Activated naive CD4-positive, alpha-beta T cell treated with anti-CD3 and anti-CD28 coated beads, Interleukin-2, amount 10 ng/mL, durations not matched to agents 7 days and 5 days (primary cell): ENCODE results near the gene OR52E1.

Experiments
- CTCF ChIA-PET: fragments of 350-600 bp; sonication (Branson Sonifier 250); formaldehyde crosslinking; loops from one replicate; lab custom pipeline; 2021; ENCODE audit warnings: antibody characterized with exemption; lab: Charles Lee
- DNase-seq: peaks from one replicate; pipeline ENCODE4 v3.0.0-alpha.2; 2020
- H3K27ac Mint-ChIP-seq: one replicate; pipeline ENCODE4 v1.8.0; 2021; ENCODE audit warnings: mild to moderate bottlenecking, moderate library complexity, mixed read lengths
- H3K27me3 Mint-ChIP-seq: one replicate; pipeline ENCODE4 v1.8.0; 2021; ENCODE audit warnings: mild to moderate bottlenecking, mixed read lengths
- H3K36me3 Mint-ChIP-seq: one replicate; pipeline ENCODE4 v1.8.0; 2021; ENCODE audit warnings: mixed read lengths
- H3K4me1 Mint-ChIP-seq: one replicate; pipeline ENCODE4 v1.8.0; 2021; ENCODE audit warnings: mixed read lengths
- H3K4me3 Mint-ChIP-seq: one replicate; pipeline ENCODE4 v1.8.0; 2021; ENCODE audit warnings: mild to moderate bottlenecking, moderate library complexity, mixed read lengths
- H3K9me3 Mint-ChIP-seq: one replicate; pipeline ENCODE4 v1.8.0; 2021; ENCODE audit warnings: mixed read lengths

Gene OR52E1

GRCh38 chr11:5083602-5084001, 14.2 kb downstream of the OR52E1 start:
- Mint-ChIP-seq H3K27me3 (no peaks in the 10 kb centered on the region), H3K27ac (no peak overlapping the region), H3K36me3 (no peaks in the 10 kb centered on the region), H3K4me3 (no peak overlapping the region), H3K4me1 (no peaks in the 10 kb centered on the region), H3K9me3 (no peaks in the 10 kb centered on the region)
- CTCF ChIA-PET, result no interaction called here
- no peak for DNase-seq

- H3K4me1 Mint-ChIP-seq, result no peaks in the 10 kb centered on the region
Observed at GRCh38 chr11:5088556-5088955, 19.2 kb downstream of the OR52E1 start.

GRCh38 chr11:5090668-5091067, 21.3 kb downstream of the OR52E1 start:
- no peak for DNase-seq
- H3K27ac Mint-ChIP-seq, result no peak overlapping the region
- H3K4me1 Mint-ChIP-seq, result no peaks in the 10 kb centered on the region
- H3K36me3 Mint-ChIP-seq, result no peaks in the 10 kb centered on the region
- no peak overlapping the region for H3K4me3 Mint-ChIP-seq
- H3K27me3 Mint-ChIP-seq, result no peaks in the 10 kb centered on the region
- CTCF ChIA-PET, result no interaction called here
- no peaks in the 10 kb centered on the region for H3K9me3 Mint-ChIP-seq

More at GRCh38 chr11:5088556-5088955, 19.2 kb downstream of the OR52E1 start:
- DNase-seq, result no peak
- Mint-ChIP-seq H3K27me3 (no peaks in the 10 kb centered on the region), H3K9me3 (no peaks in the 10 kb centered on the region), H3K27ac (no peak overlapping the region), H3K36me3 (no peaks in the 10 kb centered on the region), H3K4me3 (no peak overlapping the region)
- CTCF ChIA-PET, result interaction anchor here (0.8 kb wide), 1 partner anchor 10 kb away, joined by 3 read pairs; no protein-coding TSS in a partner anchor

DNA sequence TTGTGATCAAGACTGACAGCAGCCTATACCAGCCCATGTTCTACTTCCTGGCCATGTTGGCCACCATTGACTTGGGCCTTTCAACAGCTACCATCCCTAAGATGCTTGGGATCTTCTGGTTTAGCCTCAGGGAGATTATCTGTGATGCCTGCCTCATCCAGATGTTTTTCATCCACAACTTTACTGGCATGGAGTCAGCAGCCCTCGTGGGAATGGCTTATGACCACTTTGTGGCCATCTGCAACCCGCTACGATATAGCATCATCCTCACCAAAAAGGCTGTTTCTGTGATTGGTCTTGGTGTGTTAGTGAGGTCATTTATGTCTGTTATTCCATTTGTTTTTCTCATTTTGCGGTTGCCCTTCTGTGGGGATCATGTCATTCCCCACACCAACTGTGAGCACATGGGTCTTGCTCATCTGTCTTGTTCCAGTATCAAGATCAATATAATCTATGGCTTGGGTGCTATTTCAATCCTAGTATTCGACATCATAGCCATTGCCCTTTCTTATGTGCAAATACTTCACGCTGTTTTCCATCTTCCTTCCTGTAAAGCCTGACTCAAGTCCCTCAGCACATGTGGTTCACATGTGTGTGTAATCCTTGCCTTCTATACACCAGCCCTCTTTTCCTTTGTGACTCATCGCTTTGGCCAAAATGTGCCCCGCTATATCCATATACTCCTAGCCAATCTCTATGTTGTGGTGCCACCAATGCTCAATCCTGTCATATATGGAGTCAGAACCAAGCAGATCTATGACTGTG, 23.6 kb downstream of the OR52E1 start:
- H3K4me1 Mint-ChIP-seq, result no peaks in the 10 kb centered on the region
- no peak overlapping the region for H3K4me3 Mint-ChIP-seq

GRCh38 chr11:5096011-5096410, 26.6 kb downstream of the OR52E1 start:
- Mint-ChIP-seq H3K27ac (no peak overlapping the region), H3K36me3 (no peaks in the 10 kb centered on the region), H3K4me1 (no peaks in the 10 kb centered on the region), H3K27me3 (no peaks in the 10 kb centered on the region), H3K4me3 (no peak overlapping the region), H3K9me3 (no peaks in the 10 kb centered on the region)
- CTCF ChIA-PET, result no interaction called here
- DNase-seq, result no peak

More for the DNA sequence above, 23.6 kb downstream of the OR52E1 start:
- Mint-ChIP-seq H3K27ac (no peak overlapping the region), H3K27me3 (no peaks in the 10 kb centered on the region), H3K9me3 (no peaks in the 10 kb centered on the region), H3K36me3 (no peaks in the 10 kb centered on the region)
- CTCF ChIA-PET, result no interaction called here
- DNase-seq, result no peak

DNA sequence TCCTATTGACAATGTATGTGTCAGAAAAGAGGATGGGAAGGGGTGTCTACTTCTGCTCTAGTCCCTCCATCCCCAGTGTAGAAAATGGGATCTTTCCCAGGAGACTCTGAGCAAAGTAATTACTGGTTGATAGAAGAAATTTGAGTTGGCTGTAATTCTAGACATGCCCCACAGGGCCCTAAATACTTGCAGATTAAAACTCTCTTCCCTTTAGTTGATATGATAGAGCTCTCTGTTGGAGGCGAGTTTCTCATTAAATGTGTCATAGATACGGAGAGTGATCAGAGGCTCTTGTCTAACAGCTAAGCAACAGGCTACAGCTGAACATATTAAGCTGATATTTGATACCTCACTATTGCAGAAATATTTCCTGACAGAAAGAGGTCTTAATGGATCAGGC, 32.9 kb downstream of the OR52E1 start:
- DNase-seq, result no peak
- H3K4me1 Mint-ChIP-seq, result no peaks in the 10 kb centered on the region
- H3K36me3 Mint-ChIP-seq, result no peaks in the 10 kb centered on the region
- CTCF ChIA-PET, result no interaction called here
- no peak overlapping the region for H3K27ac Mint-ChIP-seq
- no peaks in the 10 kb centered on the region for H3K27me3 Mint-ChIP-seq
- no peaks in the 10 kb centered on the region for H3K9me3 Mint-ChIP-seq
- no peak overlapping the region for H3K4me3 Mint-ChIP-seq

DNA sequence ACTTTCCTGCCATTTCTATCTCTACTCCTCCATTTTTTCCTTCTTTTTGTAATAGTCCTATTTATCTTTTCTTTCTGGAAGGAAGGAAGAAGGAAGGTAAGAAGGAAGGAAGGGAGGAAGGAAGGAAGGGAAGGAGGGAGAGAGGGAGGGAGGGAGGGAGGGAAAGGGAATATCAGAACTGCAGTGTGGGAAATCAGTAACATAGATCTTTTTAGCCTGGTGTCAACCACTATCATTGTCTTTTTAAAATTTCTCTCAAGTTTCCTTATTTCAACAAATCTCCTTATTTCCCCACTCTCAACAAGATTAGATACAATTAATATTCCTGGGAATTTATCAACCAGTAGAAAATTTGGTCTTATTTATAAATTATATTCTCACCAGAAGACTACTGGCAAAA, 33.7 kb downstream of the OR52E1 start:
- no peaks in the 10 kb centered on the region for H3K4me1 Mint-ChIP-seq
- no peaks in the 10 kb centered on the region for H3K36me3 Mint-ChIP-seq
- no peaks in the 10 kb centered on the region for H3K27me3 Mint-ChIP-seq
- DNase-seq, result no peak
- no peak overlapping the region for H3K27ac Mint-ChIP-seq
- no peaks in the 10 kb centered on the region for H3K9me3 Mint-ChIP-seq
- no peak overlapping the region for H3K4me3 Mint-ChIP-seq
- CTCF ChIA-PET, result no interaction called here

- no peak for DNase-seq
- Mint-ChIP-seq H3K36me3 (no peaks in the 10 kb centered on the region), H3K4me1 (no peaks in the 10 kb centered on the region), H3K27me3 (no peaks in the 10 kb centered on the region), H3K9me3 (no peaks in the 10 kb centered on the region), H3K4me3 (no peak overlapping the region), H3K27ac (no peak overlapping the region)
- CTCF ChIA-PET, result no interaction called here
Observed at GRCh38 chr11:5107285-5107684, 37.9 kb downstream of the OR52E1 start.

GRCh38 chr11:5115339-5115738, 46.0 kb downstream of the OR52E1 start:
- H3K4me1 Mint-ChIP-seq, result no peaks in the 10 kb centered on the region
- H3K9me3 Mint-ChIP-seq, result no peaks in the 10 kb centered on the region
- H3K27me3 Mint-ChIP-seq, result no peaks in the 10 kb centered on the region
- H3K4me3 Mint-ChIP-seq, result no peak overlapping the region
- no peak overlapping the region for H3K27ac Mint-ChIP-seq
- CTCF ChIA-PET, result no interaction called here
- no peaks in the 10 kb centered on the region for H3K36me3 Mint-ChIP-seq
- DNase-seq, result no peak

- Mint-ChIP-seq H3K36me3 (no peaks in the 10 kb centered on the region), H3K4me1 (no peaks in the 10 kb centered on the region), H3K9me3 (no peaks in the 10 kb centered on the region), H3K4me3 (no peak overlapping the region), H3K27me3 (no peaks in the 10 kb centered on the region), H3K27ac (no peak overlapping the region)
- CTCF ChIA-PET, result no interaction called here
- DNase-seq, result no peak
Observed at GRCh38 chr11:5117588-5117987, 48.2 kb downstream of the OR52E1 start.

DNA sequence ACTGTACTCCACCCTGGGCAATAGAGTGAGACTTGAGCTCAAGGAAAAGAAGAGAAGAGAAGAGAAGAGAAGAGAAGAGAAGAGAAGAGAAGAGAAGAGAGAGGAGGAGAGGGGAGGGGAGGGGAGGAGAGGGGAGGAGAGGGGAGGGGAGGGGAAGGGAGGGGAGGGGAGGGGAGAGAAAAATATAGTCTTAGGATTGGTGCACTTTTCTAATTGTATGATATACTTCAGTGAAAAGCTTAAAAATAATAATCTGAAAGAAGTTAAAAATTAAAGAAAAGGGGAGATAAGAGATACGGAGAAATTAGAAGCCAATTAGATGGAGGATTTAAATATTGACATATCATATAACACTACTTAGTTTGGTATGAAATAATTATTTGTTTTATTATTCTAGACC, 49.5 kb downstream of the OR52E1 start:
- Mint-ChIP-seq H3K4me3 (no peak overlapping the region), H3K36me3 (no peaks in the 10 kb centered on the region), H3K9me3 (no peaks in the 10 kb centered on the region), H3K4me1 (no peaks in the 10 kb centered on the region), H3K27me3 (no peaks in the 10 kb centered on the region), H3K27ac (no peak overlapping the region)
- DNase-seq, result no peak
- CTCF ChIA-PET, result interaction anchor here (0.7 to 1.0 kb wide), 2 partner anchors 52 to 172 kb away, joined by 3 read pairs; no protein-coding TSS in a partner anchor
